DND-41 (cell line): ENCODE data around the gene CNOT11.

Experiments
- ATAC-seq: fragments of 200-7000 bp; cut with Tn5 transposase; 3 replicates; pipeline ENCODE4 v1.9.1; 2021; ENCODE audit warnings: low read depth; ENCODE audit not compliant: insufficient read depth
- DNase-seq: peaks from one replicate; pipeline ENCODE4 v3.0.0-alpha.2; 2020
- H2AFZ ChIP-seq: 2 replicates; pipeline ENCODE4 v1.6.0; 2012; ENCODE audit warnings: low read depth, low read length
- H3K27ac ChIP-seq: 2 replicates; pipeline ENCODE4 v1.5.1; 2012; ENCODE audit warnings: low read length, inconsistent platforms
- H3K27me3 ChIP-seq: fragments of 200-600 bp; sonication (generic); 2 replicates; pipeline ENCODE4 v1.6.0; 2012; ENCODE audit warnings: low read length, mild to moderate bottlenecking, inconsistent platforms; ENCODE audit not compliant: insufficient read depth, poor library complexity
- H3K36me3 ChIP-seq: 2 replicates; pipeline ENCODE4 v1.5.1; 2012; ENCODE audit warnings: low read length, inconsistent platforms; ENCODE audit not compliant: insufficient read depth
- H3K4me1 ChIP-seq: 2 replicates; pipeline ENCODE4 v1.5.1; 2012; ENCODE audit warnings: mild to moderate bottlenecking, low read length; ENCODE audit not compliant: insufficient read depth
- H3K4me2 ChIP-seq: 2 replicates; pipeline ENCODE4 v1.6.0; 2012; ENCODE audit warnings: mild to moderate bottlenecking, moderate library complexity, low read length, inconsistent platforms; ENCODE audit not compliant: insufficient read depth
- H3K4me3 ChIP-seq, 2 experiments: fragments of 200-600 bp in 1 of 2; shearing (Covaris generic) in 1 of 2; 2 replicates each; pipeline ENCODE4 v1.5.1; 2012 to 2016; ENCODE audit warnings: inconsistent platforms in 2 of 2, low read length in 2 of 2, mild to moderate bottlenecking in 2 of 2, low read depth in 1 of 2, moderate library complexity in 1 of 2
- H3K79me2 ChIP-seq: 2 replicates; pipeline ENCODE4 v1.6.0; 2012; ENCODE audit warnings: low read length, inconsistent platforms; ENCODE audit not compliant: insufficient read depth
- H3K9ac ChIP-seq: 2 replicates; pipeline ENCODE4 v1.6.0; 2012; ENCODE audit warnings: low read depth, mild to moderate bottlenecking, inconsistent platforms, low read length, moderate library complexity
- H3K9me3 ChIP-seq: 2 replicates; pipeline ENCODE4 v1.5.1; 2012; ENCODE audit warnings: low read length, moderate library complexity, mild to moderate bottlenecking, inconsistent platforms; ENCODE audit not compliant: insufficient read depth, severe bottlenecking
- H4K20me1 ChIP-seq: 2 replicates; pipeline ENCODE4 v1.6.0; 2012; ENCODE audit warnings: low read length; ENCODE audit not compliant: insufficient read depth
- CTCF ChIP-seq: IDR thresholded peaks from 2 replicates; pipeline ENCODE4 v1.5.1; 2012; ENCODE audit warnings: borderline replicate concordance, low read length, moderate library complexity, mild to moderate bottlenecking; ENCODE audit not compliant: poor library complexity, severe bottlenecking; ENCODE audit errors: extremely low read depth
- EZH2 ChIP-seq: IDR thresholded peaks from 3 replicates; pipeline ENCODE4 v1.6.1; 2012; ENCODE audit warnings: borderline replicate concordance, low read depth, mild to moderate bottlenecking, moderate library complexity, low read length, inconsistent platforms; ENCODE audit not compliant: severe bottlenecking

CNOT11 gene

DNA sequence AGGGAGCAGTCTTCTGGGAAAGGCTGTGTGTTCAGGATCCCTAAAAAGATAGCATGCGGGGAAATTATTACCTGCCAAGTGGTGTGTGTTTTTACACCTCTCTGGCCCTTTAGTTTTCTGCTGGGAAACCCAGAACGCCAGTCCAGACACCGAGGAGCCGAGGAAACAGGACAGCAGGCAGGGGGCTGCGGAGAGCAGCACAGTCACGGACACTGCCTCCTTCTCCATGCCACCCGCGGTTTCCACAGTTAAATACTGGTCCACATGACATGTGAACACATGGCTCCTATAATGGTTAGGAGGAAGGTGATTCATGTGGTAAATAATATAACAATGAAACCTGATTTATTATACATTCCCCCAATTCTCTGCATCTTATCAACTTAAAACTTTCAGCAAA lies 20.4 kb downstream of the CNOT11 start:
- peaks cover 82% of the 10 kb centered on the region for H3K36me3 ChIP-seq
- no peak overlapping the region for H2AFZ ChIP-seq
- no peaks in the 10 kb centered on the region for H3K27me3 ChIP-seq
- H3K79me2 ChIP-seq: 0 out of 2 replicates have a peak, but pooled peaks cover 1% of the 10 kb centered on the region
- no peak overlapping the region for H3K9ac ChIP-seq
- DNase-seq (no peak), ATAC-seq (no peak)
- H3K4me1 ChIP-seq: no peaks in the 10 kb centered on the region
- no peak overlapping the region for H3K4me2 ChIP-seq
- H4K20me1 ChIP-seq: peaks cover 3% of the 10 kb centered on the region; the same call in 1 of the 2 replicates
- H3K4me3 ChIP-seq: no peak overlapping the region
- no peak overlapping the region for H3K27ac ChIP-seq
- no peaks in the 10 kb centered on the region for H3K9me3 ChIP-seq
- no peak for TF ChIP-seq EZH2

GRCh38 chr2:101274142-101274541 lies 21.5 kb downstream of the CNOT11 start:
- Histone ChIP-seq H3K4me2 (no peak overlapping the region), H3K4me3 (no peak overlapping the region), H2AFZ (no peak overlapping the region), H3K4me1 (no peaks in the 10 kb centered on the region), H3K9me3 (no peaks in the 10 kb centered on the region), H3K27me3 (no peaks in the 10 kb centered on the region), H3K36me3 (peaks cover 83% of the 10 kb centered on the region), H3K79me2 (no peaks in the 10 kb centered on the region), H3K9ac (no peak overlapping the region), H4K20me1 (no peaks in the 10 kb centered on the region), H3K27ac (no peak overlapping the region)
- ATAC-seq (no peak), DNase-seq (no peak)
- no peak for TF ChIP-seq EZH2

DNA sequence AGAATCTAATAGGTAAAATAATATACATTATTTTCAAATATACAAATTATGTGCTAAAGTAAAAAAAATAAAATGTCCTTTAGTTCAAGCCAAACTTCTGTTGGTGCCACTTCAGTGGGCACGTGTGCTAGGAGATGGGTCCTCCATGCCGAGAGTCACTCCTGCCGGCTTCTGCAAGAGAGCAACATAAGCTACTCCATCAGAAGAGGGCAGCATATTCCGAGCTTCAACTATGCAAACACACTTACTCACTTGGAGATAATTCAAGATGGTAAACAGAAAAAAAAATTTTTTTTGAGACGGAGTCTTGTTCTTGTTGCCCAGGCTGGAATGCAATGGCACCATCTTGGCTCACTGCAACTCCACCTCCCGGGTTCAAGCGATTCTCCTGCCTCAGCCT lies 24.4 kb downstream of the CNOT11 start:
- no peak overlapping the region for H3K4me2 ChIP-seq
- H4K20me1 ChIP-seq: no peaks in the 10 kb centered on the region
- DNase-seq (no peak), ATAC-seq (no peak)
- no peak overlapping the region for H3K9ac ChIP-seq
- H2AFZ ChIP-seq: no peak overlapping the region
- no peak for TF ChIP-seq EZH2
- peak; percentile 7 for TF ChIP-seq CTCF
- peaks cover 83% of the 10 kb centered on the region for H3K36me3 ChIP-seq
- H3K27me3 ChIP-seq: no peaks in the 10 kb centered on the region
- no peaks in the 10 kb centered on the region for H3K9me3 ChIP-seq
- no peak overlapping the region for H3K27ac ChIP-seq
- no peak overlapping the region for H3K4me3 ChIP-seq
- H3K4me1 ChIP-seq: no peaks in the 10 kb centered on the region
- H3K79me2 ChIP-seq: 0 out of 2 replicates have a peak, but pooled peaks cover 2% of the 10 kb centered on the region

DNA sequence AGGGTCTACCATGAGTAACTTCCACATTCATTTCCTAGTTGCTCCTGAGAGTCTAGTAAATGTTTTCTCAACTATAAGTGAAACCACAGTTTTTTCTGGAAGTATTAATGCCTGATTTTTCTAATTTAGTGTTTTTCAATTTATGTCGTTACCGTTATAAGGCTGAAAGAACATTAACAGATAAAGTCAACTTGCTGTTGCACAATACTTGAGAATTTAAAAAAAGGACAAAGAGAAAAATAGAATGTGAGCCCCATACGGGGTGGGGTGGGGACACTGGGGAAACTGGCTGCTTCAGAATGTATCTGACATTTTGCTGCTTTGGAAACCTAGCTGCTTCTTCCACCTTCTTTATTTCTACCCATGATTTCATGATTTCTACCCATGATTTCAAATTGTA lies 26.2 kb downstream of the CNOT11 start:
- Histone ChIP-seq H3K9me3 (no peaks in the 10 kb centered on the region), H3K4me2 (no peak overlapping the region), H3K4me3 (no peak overlapping the region), H3K4me1 (no peaks in the 10 kb centered on the region), H3K27ac (no peak overlapping the region), H3K36me3 (peaks cover 83% of the 10 kb centered on the region), H2AFZ (no peak overlapping the region), H3K9ac (no peak overlapping the region), H3K27me3 (no peaks in the 10 kb centered on the region), H4K20me1 (0 out of 2 replicates have a peak, but pooled peaks cover 5% of the 10 kb centered on the region), H3K79me2 (0 out of 2 replicates have a peak, but pooled peaks cover 2% of the 10 kb centered on the region)
- no peak for TF ChIP-seq CTCF
- no peak for TF ChIP-seq EZH2
- DNase-seq (no peak), ATAC-seq (no peak)
